IMR-90 (cell line): Measurements from ENCODE around the gene USH2A. TPM values are rescaled to one million over a fixed set of nuclear protein-coding genes. Genes with fewer than 3 reads are reported as not detected.

Source experiments
- ATAC-seq: fragments of 200-7000 bp; cut with Tn5 transposase; 2 replicates; pipeline ENCODE4 v1.9.1; 2020; ENCODE audit warnings: low read depth, mild to moderate bottlenecking, moderate library complexity
- BruUV-seq: library from RNA; stranded (reverse); fragments of 400-500 nt; replicated peaks from 2 replicates; lab custom pipeline; 2021; lab: Mats Ljungman, UMichigan
- CTCF ChIA-PET: fragments of 300-600 bp; formaldehyde crosslinking; extraction: SDS; loops from one replicate; lab custom pipeline; 2021; ENCODE audit warnings: antibody characterized with exemption; lab: Yijun Ruan, JAX
- POLR2A ChIA-PET: fragments of 300-600 bp; sonication (Branson Sonifier 250); formaldehyde crosslinking; loops from one replicate; lab custom pipeline; 2022; ENCODE audit warnings: antibody characterized with exemption; ENCODE audit not compliant: unreplicated experiment; lab: Charles Lee
- DNase-seq: peaks from one replicate; pipeline ENCODE4 v3.0.0; 2013
- H2AFZ ChIP-seq: replicated peaks from 2 replicates; pipeline ENCODE3; 2013; ENCODE audit warnings: low read length, mild to moderate bottlenecking; ENCODE audit not compliant: poor library complexity
- H2AK5ac ChIP-seq: 2 replicates; pipeline ENCODE4 v1.6.1; 2013; ENCODE audit warnings: low read depth, low read length, inconsistent platforms
- H2AK9ac ChIP-seq: replicated peaks from 2 replicates; pipeline ENCODE3; 2013; ENCODE audit warnings: mild to moderate bottlenecking, low read depth, low read length, moderate library complexity; ENCODE audit not compliant: poor library complexity
- H2BK120ac ChIP-seq: 2 replicates; pipeline ENCODE4 v1.6.1; 2013; ENCODE audit warnings: low read depth, low read length, inconsistent platforms
- H2BK15ac ChIP-seq: 3 replicates; pipeline ENCODE4 v1.6.1; 2013; ENCODE audit warnings: low read depth, low read length, inconsistent platforms
- H2BK20ac ChIP-seq: 2 replicates; pipeline ENCODE4 v1.6.1; 2013; ENCODE audit warnings: low read depth, mild to moderate bottlenecking, inconsistent platforms, low read length, moderate library complexity
- H2BK5ac ChIP-seq: 2 replicates; pipeline ENCODE4 v1.6.1; 2013; ENCODE audit warnings: mild to moderate bottlenecking, low read depth, low read length, inconsistent platforms; ENCODE audit not compliant: poor library complexity, severe bottlenecking
- H3K14ac ChIP-seq: replicated peaks from 2 replicates; pipeline ENCODE4 v1.6.1; 2013; ENCODE audit warnings: low read depth, low read length, inconsistent platforms
- H3K18ac ChIP-seq: 2 replicates; pipeline ENCODE4 v1.6.1; 2013; ENCODE audit warnings: low read depth, low read length, control low read depth
- H3K23ac ChIP-seq: 2 replicates; pipeline ENCODE4 v1.6.1; 2013; ENCODE audit warnings: low read depth, low read length, inconsistent platforms
- H3K27ac ChIP-seq: 2 replicates; pipeline ENCODE4 v1.5.1; 2013; ENCODE audit warnings: mild to moderate bottlenecking, control low read depth, low read length; ENCODE audit not compliant: insufficient read depth
- H3K27me3 ChIP-seq: 2 replicates; pipeline ENCODE4 v1.6.1; 2013; ENCODE audit warnings: low read length; ENCODE audit not compliant: control insufficient read depth, insufficient read depth
- H3K36me3 ChIP-seq: 2 replicates; pipeline ENCODE4 v1.6.1; 2013; ENCODE audit warnings: low read length, mixed read lengths; ENCODE audit not compliant: control insufficient read depth, insufficient read depth
- H3K4ac ChIP-seq: 2 replicates; pipeline ENCODE4 v1.6.1; 2013; ENCODE audit warnings: low read depth, low read length, inconsistent platforms
- H3K4me1 ChIP-seq: 2 replicates; pipeline ENCODE4 v1.6.1; 2013; ENCODE audit warnings: low read length, mixed read lengths; ENCODE audit not compliant: control insufficient read depth, insufficient read depth
- H3K4me2 ChIP-seq: 2 replicates; pipeline ENCODE4 v1.6.1; 2013; ENCODE audit warnings: low read depth, mild to moderate bottlenecking, control low read depth, low read length, moderate library complexity
- H3K4me3 ChIP-seq: 2 replicates; pipeline ENCODE4 v1.5.1; 2013; ENCODE audit warnings: low read depth, mild to moderate bottlenecking, control low read depth, low read length, moderate library complexity; ENCODE audit not compliant: insufficient read depth
- H3K56ac ChIP-seq: 2 replicates; pipeline ENCODE4 v1.6.1; 2013; ENCODE audit warnings: low read length, inconsistent platforms; ENCODE audit not compliant: insufficient read depth; ENCODE audit errors: extremely low read depth
- H3K79me1 ChIP-seq, 2 experiments: 2 replicates each; pipeline ENCODE4 v1.6.1; 2013; ENCODE audit warnings: low read length in 2 of 2, inconsistent platforms in 1 of 2, low read depth in 1 of 2
- H3K9ac ChIP-seq: 2 replicates; pipeline ENCODE4 v1.6.1; 2013; ENCODE audit warnings: low read depth, low read length, control low read depth
- H3K9me1 ChIP-seq: 2 replicates; pipeline ENCODE4 v1.6.1; 2013; ENCODE audit warnings: low read length, inconsistent platforms; ENCODE audit not compliant: insufficient read depth
- H3K9me3 ChIP-seq: 2 replicates; pipeline ENCODE4 v1.6.1; 2013; ENCODE audit warnings: low read length; ENCODE audit not compliant: control insufficient read depth, insufficient read depth
- H4K20me1 ChIP-seq: 2 replicates; pipeline ENCODE4 v1.6.1; 2013; ENCODE audit warnings: low read length, inconsistent platforms; ENCODE audit not compliant: insufficient read depth
- H4K5ac ChIP-seq: 2 replicates; pipeline ENCODE4 v1.6.1; 2013; ENCODE audit warnings: mild to moderate bottlenecking, low read depth, low read length, control low read depth
- H4K8ac ChIP-seq, 2 experiments: 2 replicates each; pipeline ENCODE4 v1.6.1; 2013; ENCODE audit warnings: low read depth in 2 of 2, low read length in 2 of 2, control low read depth in 1 of 2, inconsistent platforms in 1 of 2
- H4K91ac ChIP-seq: 2 replicates; pipeline ENCODE4 v1.6.1; 2013; ENCODE audit warnings: low read depth, low read length, inconsistent platforms; ENCODE audit not compliant: insufficient read depth
- CHD1 ChIP-seq: IDR thresholded peaks from 2 replicates; pipeline ENCODE4 v1.6.1; 2012; ENCODE audit warnings: low read depth, low read length, improper control_type of control experiment
- NFE2L2 ChIP-seq: fragments of 150-350 bp; IDR thresholded peaks from 2 replicates; pipeline ENCODE4 v1.6.1; 2016; ENCODE audit warnings: low read depth, mild to moderate bottlenecking, low read length
- RAD21 ChIP-seq: IDR thresholded peaks from 2 replicates; pipeline ENCODE4 v1.6.1; 2012; ENCODE audit warnings: low read length, improper control_type of control experiment
- RFX5 ChIP-seq: IDR thresholded peaks from 2 replicates; pipeline ENCODE4 v1.8.0; 2012; ENCODE audit warnings: low read depth, mild to moderate bottlenecking, low read length, moderate library complexity
- WGBS, 2 experiments: methylation state at CpG; one replicate each; pipeline versions ENCODE4 v1.1.5 to v1.1.7; 2013; ENCODE audit warnings: missing lambda C conversion rate in 2 of 2; ENCODE audit not compliant: insufficient read length in 1 of 2; ENCODE audit errors: extremely low coverage in 2 of 2; 5-methylcytosine and 5-hydroxymethylcytosine counted together
- dilution Hi-C: fragments of 300-500 bp; cut with HindIII; formaldehyde crosslinking; loops from one replicate; pipeline ENCODE4 v1.14.3; 2018; ENCODE audit warnings: low sequenced_read_pairs; ENCODE audit not compliant: unreplicated experiment
- in situ Hi-C: fragments of 300-500 bp; cut with MboI; formaldehyde crosslinking; loops from 3 replicates; pipeline ENCODE4 v1.14.3; 2019; ENCODE audit warnings: low sequenced_read_pairs, inconsistent platforms, mixed read lengths
- intact Hi-C: fragments of 100-400 bp; cut with micrococcal nuclease; formaldehyde crosslinking; loops from 2 replicates; pipeline ENCODE4 v1.10.0; 2022
- polyA plus RNA-seq, 3 experiments: library from polyadenylated mRNA; depleted of rRNA; stranded (reverse); fragments of >200 nt; gene quantifications; 2 replicates each; pipeline ENCODE4 v1.2.3, GENCODE V29; 2012; ENCODE audit warnings: low replicate concordance in 1 of 3
- total RNA-seq: library from RNA; depleted of rRNA; stranded (reverse); fragments of >200 nt; gene quantifications from 2 replicates; pipeline ENCODE4 v1.2.3, GENCODE V29; 2012

The USH2A gene
- total and polyA plus RNA-seq, 2 of the 4 experiments (the other 2 are of a cell fraction) = under 0.01 to 0.02 TPM

DNA sequence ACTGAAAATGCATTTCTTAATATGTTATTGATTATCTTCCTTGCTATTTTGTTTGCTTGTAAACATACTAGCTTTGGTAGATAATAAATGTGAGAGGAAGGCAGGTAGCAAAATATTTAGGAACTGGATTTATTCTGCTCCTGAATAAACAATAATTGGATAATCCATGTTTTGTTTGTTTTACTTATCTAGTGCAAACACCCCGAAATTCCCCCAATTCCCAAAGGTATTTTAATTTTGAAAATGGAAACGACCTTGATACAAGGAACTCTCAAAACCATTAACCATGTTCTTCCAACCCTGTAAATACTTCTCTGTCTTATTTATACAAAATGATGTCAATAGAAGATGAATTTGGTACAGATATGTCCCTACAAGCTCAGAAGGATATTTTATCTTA is 3.0 kb downstream of the USH2A start:
- CTCF ChIA-PET = interaction anchor here (0.7 kb wide), 1 partner anchor 14 kb away, joined by 3 read pairs; no protein-coding TSS in a partner anchor

More for the DNA sequence above, 3.0 kb downstream of the USH2A start:
- H3K23ac ChIP-seq = no peak overlapping the region
- no TSS peak for BruUV-seq
- no peak for TF ChIP-seq RFX5
- TF ChIP-seq RAD21 = no peak
- TF ChIP-seq NFE2L2 = no peak
- no peak for TF ChIP-seq CHD1
- H3K18ac ChIP-seq = no peak overlapping the region
- no peak for ATAC-seq
- H3K27me3 ChIP-seq = no peaks in the 10 kb centered on the region
- no peak overlapping the region for H2BK15ac ChIP-seq
- H3K4ac ChIP-seq = no peak overlapping the region
- WGBS, 2 experiments = no CpG with 5 or more reads among the region's 2 CpGs
- no peak overlapping the region for H3K9ac ChIP-seq
- H2BK120ac ChIP-seq = no peak overlapping the region
- H3K79me1 ChIP-seq = no peaks in the 10 kb centered on the region
- no peak overlapping the region for H2AK9ac ChIP-seq
- no peaks in the 10 kb centered on the region for H3K36me3 ChIP-seq
- no peak for DNase-seq
- no peaks in the 10 kb centered on the region for H3K4me1 ChIP-seq
- H2BK5ac ChIP-seq = no peak overlapping the region
- no peak overlapping the region for H2AFZ ChIP-seq
- H3K14ac ChIP-seq = no peak overlapping the region
- no peak overlapping the region for H2BK20ac ChIP-seq
- POLR2A ChIA-PET = no interaction called here
- H4K20me1 ChIP-seq = no peaks in the 10 kb centered on the region
- no peaks in the 10 kb centered on the region for H3K9me1 ChIP-seq
- H3K9me3 ChIP-seq = no peaks in the 10 kb centered on the region
- dilution Hi-C loops (no loop called here), intact Hi-C loops (no loop called here), in situ Hi-C loops (no loop called here)
- H4K8ac ChIP-seq = no peak overlapping the region
- H4K91ac ChIP-seq = no peak overlapping the region
- H3K56ac ChIP-seq = no peak overlapping the region
- H4K5ac ChIP-seq = no peak overlapping the region
- H2AK5ac ChIP-seq = no peak overlapping the region
- no peak overlapping the region for H3K4me2 ChIP-seq
- no peak overlapping the region for H3K4me3 ChIP-seq
- no peak overlapping the region for H3K27ac ChIP-seq
